Raji (cell line): ENCODE data around the gene HOXA13.

Experiments used
- POLR2A ChIP-seq: IDR thresholded peaks from 2 replicates; pipeline ENCODE4 v1.6.1; 2011; ENCODE audit warnings: low read depth, low read length, control low read depth; ENCODE audit not compliant: insufficient read depth

HOXA13 gene

GRCh38 chr7:27151931-27152815 is 47.7 kb downstream of the HOXA13 start, which contains the start of gene HOXA3:
Gene HOXA3 (minus strand): TSS chr7:27152583. CDS start chr7:27110640, 41,943 bp downstream.
- TF ChIP-seq POLR2A = no peak

GRCh38 chr7:27151341-27151930 is 48.5 kb downstream of the HOXA13 start:
- no peak for TF ChIP-seq POLR2A

- TF ChIP-seq POLR2A = peak; percentile 65
These were observed 49.1 kb downstream of the HOXA13 start for GRCh38 chr7:27150568-27151340.

GRCh38 chr7:27149842-27150567 is 49.9 kb downstream of the HOXA13 start:
- TF ChIP-seq POLR2A = no peak

- TF ChIP-seq POLR2A = no peak
These were observed 50.9 kb downstream of the HOXA13 start for GRCh38 chr7:27148756-27149641.

- TF ChIP-seq POLR2A = no peak
These were observed 51.7 kb downstream of the HOXA13 start for GRCh38 chr7:27148031-27148755.

- TF ChIP-seq POLR2A = no peak
These were observed 52.5 kb downstream of the HOXA13 start, which contains the start of gene HOXA6 for GRCh38 chr7:27147199-27148030. Gene HOXA6 (minus strand): TSS chr7:27147774. CDS start chr7:27147749, 25 bp downstream.

- no peak for TF ChIP-seq POLR2A
These were observed 53.2 kb downstream of the HOXA13 start for GRCh38 chr7:27146491-27147198.

- TF ChIP-seq POLR2A = no peak
These were observed 53.9 kb downstream of the HOXA13 start for GRCh38 chr7:27145914-27146412.

- no peak for TF ChIP-seq POLR2A
These were observed 54.6 kb downstream of the HOXA13 start for GRCh38 chr7:27145165-27145913.

GRCh38 chr7:27144781-27145164 is 55.1 kb downstream of the HOXA13 start:
- TF ChIP-seq POLR2A = no peak
